ENCODE data around the gene HTR2B.

HTR2B gene

GRCh38 chr2:231063347-231063746, 61.5 kb downstream of the HTR2B start:
- Histone ChIP-seq H3K27me3 (ENCODE audit: control insufficient read depth, insufficient read depth, low read length, poor library complexity, severe bottlenecking) (no peaks in the 10 kb centered on the region), H3K27ac (ENCODE audit: insufficient read depth, low read depth, low read length, poor library complexity, severe bottlenecking) (no peak overlapping the region), H3K36me3 (ENCODE audit: control insufficient read depth, insufficient read depth, low read length) (peaks cover 29% of the 10 kb centered on the region), H3K9me3 (ENCODE audit: control insufficient read depth, low read length) (no peaks in the 10 kb centered on the region), H3K4me3 (ENCODE audit: insufficient read depth, low read depth, low read length) (no peak overlapping the region), H3K4me1 (ENCODE audit: control insufficient read depth, insufficient read depth, low read length) (no peaks in the 10 kb centered on the region)
- WGBS, 2 experiments, result 100% methylated on average over 1 of the region's 1 CpG

- no peaks in the 10 kb centered on the region for H3K27me3 ChIP-seq (ENCODE audit: control insufficient read depth, insufficient read depth, low read length, poor library complexity, severe bottlenecking)
- peaks cover 23% of the 10 kb centered on the region for H3K36me3 ChIP-seq (ENCODE audit: control insufficient read depth, insufficient read depth, low read length)
- no peak overlapping the region for H3K4me3 ChIP-seq (ENCODE audit: insufficient read depth, low read depth, low read length)
- H3K9me3 ChIP-seq (ENCODE audit: control insufficient read depth, low read length), result no peaks in the 10 kb centered on the region
- no peak overlapping the region for H3K27ac ChIP-seq (ENCODE audit: insufficient read depth, low read depth, low read length, poor library complexity, severe bottlenecking)
- H3K4me1 ChIP-seq (ENCODE audit: control insufficient read depth, insufficient read depth, low read length), result peaks cover 6% of the 10 kb centered on the region
- WGBS, 2 experiments, result 94% methylated on average over 2 to 3 of the region's 3 CpGs
These were observed 62.1 kb downstream of the HTR2B start for GRCh38 chr2:231062776-231063175.

GRCh38 chr2:231059756-231060155, 65.1 kb downstream of the HTR2B start:
- Histone ChIP-seq H3K4me3 (ENCODE audit: insufficient read depth, low read depth, low read length) (no peak overlapping the region), H3K27me3 (ENCODE audit: control insufficient read depth, insufficient read depth, low read length, poor library complexity, severe bottlenecking) (no peaks in the 10 kb centered on the region), H3K9me3 (ENCODE audit: control insufficient read depth, low read length) (no peaks in the 10 kb centered on the region), H3K36me3 (ENCODE audit: control insufficient read depth, insufficient read depth, low read length) (peaks cover 12% of the 10 kb centered on the region), H3K4me1 (ENCODE audit: control insufficient read depth, insufficient read depth, low read length) (peaks cover 7% of the 10 kb centered on the region), H3K27ac (ENCODE audit: insufficient read depth, low read depth, low read length, poor library complexity, severe bottlenecking) (no peak overlapping the region)
- 87 to 88% methylated on average over 1 to 2 of the region's 2 CpGs for WGBS, 2 experiments

- WGBS, 2 experiments, result 94 to 95% methylated on average over 3 of the region's 4 CpGs
- Histone ChIP-seq H3K36me3 (ENCODE audit: control insufficient read depth, insufficient read depth, low read length) (peaks cover 4% of the 10 kb centered on the region), H3K9me3 (ENCODE audit: control insufficient read depth, low read length) (no peaks in the 10 kb centered on the region), H3K27ac (ENCODE audit: insufficient read depth, low read depth, low read length, poor library complexity, severe bottlenecking) (no peak overlapping the region), H3K27me3 (ENCODE audit: control insufficient read depth, insufficient read depth, low read length, poor library complexity, severe bottlenecking) (peaks cover 8% of the 10 kb centered on the region), H3K4me3 (ENCODE audit: insufficient read depth, low read depth, low read length) (no peak overlapping the region), H3K4me1 (ENCODE audit: control insufficient read depth, insufficient read depth, low read length) (peaks cover 7% of the 10 kb centered on the region)
These were observed 65.9 kb downstream of the HTR2B start for GRCh38 chr2:231058761-231059550.
